ENCODE results near the gene ESYT2.
"Not testable (repeated sequence)": the region's sequence is repeated elsewhere in the genome, so short reads cannot be mapped to it uniquely, and the experiment has no call there.

The ESYT2 gene

GRCh38 chr7:158849768-158850544 is 20.6 kb upstream of the ESYT2 start:
- no peak for FAIRE-seq
- DNase-seq (ENCODE audit: insufficient read length) = no peak
- no peak for TF ChIP-seq POLR2A (IDR thresholded peaks at IDR 0.05; ENCODE audit: low read depth, low read length)
- no peak for TF ChIP-seq POLR2AphosphoS5 (IDR thresholded peaks at IDR 0.05; ENCODE audit: low read depth, low read length)
- no peak for TF ChIP-seq TAF1 (IDR thresholded peaks at IDR 0.05; ENCODE audit: borderline replicate concordance, low read depth, low read length)

- FAIRE-seq (no peak), DNase-seq (ENCODE audit: insufficient read length) (no peak)
Observed at GRCh38 chr7:158849442-158849767, 20.1 kb upstream of the ESYT2 start.

GRCh38 chr7:158847451-158847866 is 18.1 kb upstream of the ESYT2 start:
- FAIRE-seq (no peak), DNase-seq (ENCODE audit: insufficient read length) (no peak)
- TF ChIP-seq POLR2AphosphoS5 (IDR thresholded peaks at IDR 0.05; ENCODE audit: low read depth, low read length) = no peak

More at GRCh38 chr7:158849442-158849767, 20.1 kb upstream of the ESYT2 start:
- TF ChIP-seq TAF1 (IDR thresholded peaks at IDR 0.05; ENCODE audit: borderline replicate concordance, low read depth, low read length) (no peak), POLR2AphosphoS5 (IDR thresholded peaks at IDR 0.05; ENCODE audit: low read depth, low read length) (no peak), POLR2A (IDR thresholded peaks at IDR 0.05; ENCODE audit: low read depth, low read length) (no peak)

GRCh38 chr7:158846304-158846703 is 17.0 kb upstream of the ESYT2 start:
- no peak for TF ChIP-seq POLR2AphosphoS5 (IDR thresholded peaks at IDR 0.05; ENCODE audit: low read depth, low read length)
- TF ChIP-seq POLR2A (IDR thresholded peaks at IDR 0.05; ENCODE audit: low read depth, low read length) = no peak
- TF ChIP-seq TAF1 (IDR thresholded peaks at IDR 0.05; ENCODE audit: borderline replicate concordance, low read depth, low read length) = no peak
- no peak for DNase-seq (ENCODE audit: insufficient read length)
- no peak for FAIRE-seq

- no peak for DNase-seq (ENCODE audit: insufficient read length)
Observed at GRCh38 chr7:158843771-158844170, 14.5 kb upstream of the ESYT2 start.

GRCh38 chr7:158842486-158842885 is 13.2 kb upstream of the ESYT2 start:
- FAIRE-seq (no peak), DNase-seq (ENCODE audit: insufficient read length) (no peak)
- no peak for TF ChIP-seq POLR2A (IDR thresholded peaks at IDR 0.05; ENCODE audit: low read depth, low read length)
- no peak for TF ChIP-seq POLR2AphosphoS5 (IDR thresholded peaks at IDR 0.05; ENCODE audit: low read depth, low read length)
- no peak for TF ChIP-seq TAF1 (IDR thresholded peaks at IDR 0.05; ENCODE audit: borderline replicate concordance, low read depth, low read length)

More at GRCh38 chr7:158843771-158844170, 14.5 kb upstream of the ESYT2 start:
- no peak for FAIRE-seq
- TF ChIP-seq POLR2A (IDR thresholded peaks at IDR 0.05; ENCODE audit: low read depth, low read length) = no peak
- TF ChIP-seq TAF1 (IDR thresholded peaks at IDR 0.05; ENCODE audit: borderline replicate concordance, low read depth, low read length) = no peak
- no peak for TF ChIP-seq POLR2AphosphoS5 (IDR thresholded peaks at IDR 0.05; ENCODE audit: low read depth, low read length)

GRCh38 chr7:158840604-158841003 is 11.3 kb upstream of the ESYT2 start:
- no peak for FAIRE-seq
- no peak for DNase-seq (ENCODE audit: insufficient read length)

GRCh38 chr7:158839177-158839576 is 9.9 kb upstream of the ESYT2 start:
- not testable (repeated sequence) for FAIRE-seq; DNase-seq (ENCODE audit: insufficient read length)

More at GRCh38 chr7:158840604-158841003, 11.3 kb upstream of the ESYT2 start:
- TF ChIP-seq POLR2AphosphoS5 (IDR thresholded peaks at IDR 0.05; ENCODE audit: low read depth, low read length) = no peak
- no peak for TF ChIP-seq TAF1 (IDR thresholded peaks at IDR 0.05; ENCODE audit: borderline replicate concordance, low read depth, low read length)
- TF ChIP-seq POLR2A (IDR thresholded peaks at IDR 0.05; ENCODE audit: low read depth, low read length) = no peak

- FAIRE-seq = no peak
- TF ChIP-seq POLR2A (IDR thresholded peaks at IDR 0.05; ENCODE audit: low read depth, low read length) (no peak), TAF1 (IDR thresholded peaks at IDR 0.05; ENCODE audit: borderline replicate concordance, low read depth, low read length) (no peak), POLR2AphosphoS5 (IDR thresholded peaks at IDR 0.05; ENCODE audit: low read depth, low read length) (no peak)
- DNase-seq (ENCODE audit: insufficient read length) = no peak
Observed at GRCh38 chr7:158837790-158838637, 8.7 kb upstream of the ESYT2 start.

GRCh38 chr7:158836692-158837091 is 7.4 kb upstream of the ESYT2 start:
- DNase-seq (ENCODE audit: insufficient read length) = no peak
- TF ChIP-seq TAF1 (IDR thresholded peaks at IDR 0.05; ENCODE audit: borderline replicate concordance, low read depth, low read length) (no peak), POLR2AphosphoS5 (IDR thresholded peaks at IDR 0.05; ENCODE audit: low read depth, low read length) (no peak), POLR2A (IDR thresholded peaks at IDR 0.05; ENCODE audit: low read depth, low read length) (no peak)
- FAIRE-seq = no peak

- no peak for TF ChIP-seq TAF1 (IDR thresholded peaks at IDR 0.05; ENCODE audit: borderline replicate concordance, low read depth, low read length)
- no peak for TF ChIP-seq POLR2A (IDR thresholded peaks at IDR 0.05; ENCODE audit: low read depth, low read length)
- TF ChIP-seq POLR2AphosphoS5 (IDR thresholded peaks at IDR 0.05; ENCODE audit: low read depth, low read length) = no peak
- no peak for DNase-seq (ENCODE audit: insufficient read length)
- FAIRE-seq = no peak
Observed at GRCh38 chr7:158834878-158835784, 5.8 kb upstream of the ESYT2 start.
